ENCODE measurements around the gene ACADVL.
"Not testable (repeated sequence)": the region's sequence is repeated elsewhere in the genome, so short reads cannot be mapped to it uniquely, and the experiment has no call there.

Gene ACADVL

DNA sequence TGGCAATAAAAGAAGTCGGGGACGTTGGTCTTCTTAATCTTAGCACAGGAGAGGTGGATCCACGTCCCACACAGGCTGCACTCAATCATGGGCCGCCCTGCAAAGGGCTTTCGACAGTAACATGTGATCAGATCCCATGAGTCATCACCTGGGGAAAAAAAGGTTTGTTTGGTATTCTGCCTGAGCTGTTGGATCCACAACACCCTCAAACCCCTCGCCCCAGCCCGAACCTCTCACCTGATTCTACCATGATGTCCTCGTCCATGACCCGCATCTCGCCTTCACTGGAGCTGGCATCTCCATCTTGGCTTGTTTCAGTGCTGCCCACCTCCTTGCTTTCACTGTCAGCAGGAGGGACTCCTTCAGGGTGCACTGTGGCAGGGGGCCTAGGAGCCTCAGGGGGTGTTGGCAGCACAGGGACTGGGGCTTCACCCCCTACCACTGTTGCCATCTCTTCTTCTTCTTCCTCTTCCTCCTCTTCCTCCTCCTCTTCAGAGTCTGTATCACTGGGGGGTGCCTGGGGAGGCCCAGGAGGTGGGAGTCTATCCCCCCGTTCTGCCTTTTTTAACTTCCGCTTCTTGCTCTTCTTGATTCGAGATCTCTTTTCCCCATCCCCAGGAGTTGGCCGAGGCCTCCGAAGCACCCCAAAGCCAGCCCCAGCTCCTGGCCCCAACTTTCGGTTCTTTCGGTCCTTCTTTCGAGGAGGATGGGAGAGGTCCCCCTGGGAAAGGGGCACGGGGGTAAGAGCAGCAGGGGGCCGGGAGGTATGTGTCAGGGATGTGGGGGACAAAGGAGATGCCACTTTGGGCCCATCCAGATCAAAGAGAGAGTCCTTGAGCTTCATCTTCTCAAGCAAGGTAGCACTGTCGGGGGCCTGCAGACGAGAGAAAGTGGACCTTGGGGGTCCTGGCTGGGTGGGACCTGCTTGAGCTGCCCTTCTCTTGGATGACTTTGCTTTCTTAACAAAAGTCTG, 16.2 kb downstream of the ACADVL start:
- DNase-seq: no peak

DNA sequence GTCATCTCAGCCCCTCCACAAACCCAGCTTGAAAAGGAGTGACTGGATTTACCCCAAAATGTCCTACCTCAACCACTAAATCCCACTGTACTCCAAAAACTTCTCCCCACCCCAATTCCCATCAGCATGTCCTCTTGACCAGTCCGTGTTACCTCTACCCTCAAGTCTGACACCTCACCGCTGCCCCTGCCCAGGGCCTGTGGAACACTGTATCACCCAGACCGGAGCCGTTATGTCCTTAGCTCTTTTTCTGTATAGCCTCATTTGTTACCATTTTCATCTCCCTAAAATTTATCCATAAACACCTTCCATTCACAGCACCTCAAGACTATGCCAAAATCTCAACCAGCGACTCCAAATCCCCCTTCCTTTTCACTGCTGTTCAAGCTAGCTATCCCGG, 17.1 kb downstream of the ACADVL start:
- DNase-seq: no peak

DNA sequence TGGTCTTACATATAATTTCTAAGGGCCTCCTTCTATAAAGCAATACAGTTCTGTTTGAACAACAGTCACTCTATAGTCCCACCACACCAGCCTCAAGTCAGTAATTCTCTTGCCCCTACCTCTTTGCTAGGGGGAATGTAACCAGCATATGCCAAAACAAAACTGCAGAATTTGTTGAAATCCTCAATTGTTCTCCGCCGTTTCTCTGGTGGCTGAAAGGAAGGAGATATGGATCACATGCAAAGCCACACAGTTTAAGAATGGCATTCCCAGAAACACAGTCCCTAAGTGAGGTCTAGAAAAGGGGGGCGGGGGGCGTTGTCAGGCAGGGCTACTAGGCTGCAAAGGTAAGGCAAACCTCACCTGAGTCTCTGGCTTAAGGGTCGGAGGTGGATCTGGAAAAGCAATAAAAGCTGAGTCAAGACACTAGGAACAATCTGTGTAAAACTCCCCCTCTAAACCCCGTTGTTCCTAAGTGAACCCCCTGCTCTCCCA, 17.6 kb downstream of the ACADVL start:
- DNase-seq: no peak

DNA sequence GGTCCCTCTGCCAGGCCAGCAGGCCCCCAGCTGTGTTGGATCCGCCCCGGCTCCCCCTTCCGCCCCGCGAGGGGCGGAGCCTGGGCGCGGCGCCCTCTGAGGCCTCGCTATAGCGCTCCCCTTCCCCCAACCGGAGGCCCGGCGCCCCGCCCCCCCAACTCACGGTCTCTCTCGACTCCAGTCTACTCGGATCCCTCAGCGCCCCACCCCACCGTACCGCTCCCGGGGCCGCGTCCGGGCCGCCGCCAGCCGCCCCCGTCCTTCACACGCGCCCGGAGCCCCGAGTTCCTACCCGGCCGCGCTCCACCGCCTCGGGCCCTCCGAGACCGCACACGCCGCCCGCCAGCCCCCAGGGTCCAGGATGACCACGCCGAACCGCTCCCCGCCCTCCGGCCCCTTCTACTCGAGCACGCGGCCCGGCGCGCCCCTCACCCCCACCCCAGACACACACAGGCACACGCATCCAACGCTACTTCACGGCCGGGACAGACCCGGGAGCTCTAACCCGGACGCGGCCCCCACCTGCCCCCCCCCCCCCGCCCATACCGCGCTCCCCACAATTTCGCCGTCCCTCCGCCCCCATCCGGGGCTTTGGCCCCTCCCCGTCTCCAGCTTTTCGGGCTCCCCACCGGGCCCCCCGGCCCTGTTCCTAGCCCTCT, 18.2 kb downstream of the ACADVL start:
- DNase-seq: peak; percentile 92

DNA sequence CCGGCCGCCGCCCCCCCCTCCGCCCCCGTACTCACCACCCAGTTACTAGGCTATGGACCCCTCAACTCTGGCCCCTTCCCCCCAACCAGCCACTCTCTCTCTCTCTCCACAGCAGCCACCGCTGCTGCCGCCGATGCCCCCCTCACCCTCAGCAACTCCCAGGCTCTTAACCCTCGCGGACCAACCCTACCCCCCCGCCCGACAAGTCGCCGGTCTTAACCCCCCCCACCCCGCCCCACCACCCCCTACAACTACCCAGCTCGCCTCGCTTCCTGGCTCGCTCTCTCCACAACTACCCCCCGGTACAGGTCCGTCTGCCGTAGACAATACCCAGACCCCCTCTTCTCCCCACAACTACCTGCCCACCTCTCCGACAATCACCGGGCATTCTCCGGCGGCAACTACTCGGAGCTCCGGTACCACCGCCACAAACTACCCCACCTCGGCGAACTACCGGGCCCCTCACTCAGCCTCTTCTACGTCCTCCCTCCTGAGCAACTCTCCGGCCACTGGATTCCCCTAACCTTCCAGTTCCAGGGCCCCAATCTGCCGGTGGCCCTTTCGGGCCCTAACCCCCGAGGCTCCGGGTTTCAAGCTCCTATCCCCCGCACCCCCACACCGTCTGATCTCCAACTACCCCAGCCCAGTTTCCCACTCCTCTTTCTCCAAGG, 18.8 kb downstream of the ACADVL start:
- peak; percentile 78 for DNase-seq

DNA sequence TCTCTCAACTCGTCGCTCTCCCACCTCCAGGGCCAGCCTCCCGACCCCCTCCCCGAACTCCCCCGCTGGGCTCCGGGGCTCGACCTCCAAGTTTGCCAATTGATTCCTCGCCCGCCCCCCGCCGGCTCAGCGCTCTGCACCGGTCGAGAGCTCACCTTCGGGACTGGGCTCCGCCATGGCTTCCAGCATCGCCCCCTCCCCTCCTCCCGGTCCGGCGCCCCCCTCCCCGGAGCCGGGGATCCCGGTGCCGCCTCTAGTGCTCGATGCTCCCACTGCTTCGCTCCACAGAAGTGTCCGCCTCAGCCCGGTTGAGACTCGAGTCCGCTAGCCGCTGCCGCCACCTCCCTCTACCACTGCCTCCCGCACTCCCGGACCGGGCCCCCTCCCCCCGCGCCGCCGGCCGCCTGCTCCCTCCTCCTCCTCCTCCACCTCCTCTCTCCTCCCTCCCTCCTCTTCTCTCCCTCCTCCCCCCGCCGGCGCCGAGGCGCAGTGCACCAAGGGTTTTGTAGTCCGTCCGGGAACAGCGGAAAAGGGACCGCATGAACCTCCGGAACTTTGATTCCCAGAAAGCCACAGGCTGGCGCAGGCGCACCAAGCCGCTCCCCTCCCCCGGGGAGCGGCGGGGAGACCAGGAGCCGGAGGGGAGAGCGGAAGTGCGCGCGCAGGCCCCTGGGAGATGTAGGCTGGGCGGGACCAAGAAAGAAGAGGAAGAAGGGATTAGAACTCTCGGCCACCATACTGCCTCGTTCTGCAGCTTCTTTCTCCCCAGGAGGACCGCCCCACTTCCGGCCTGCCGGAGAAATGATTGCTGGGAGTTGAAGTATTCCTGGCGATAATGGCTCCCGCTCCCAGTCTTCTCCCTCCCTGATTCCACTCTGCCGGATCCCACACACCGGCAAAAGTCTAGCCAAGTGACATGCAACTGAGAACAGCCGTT, 19.6 kb downstream of the ACADVL start, which contains the start of gene PHF23:
TSS of gene PHF23 (minus strand) at position 367 of the 937 bp plus-strand sequence. CDS start at position 189, 178 bp downstream.
- DNase-seq: peak; percentile 97

DNA sequence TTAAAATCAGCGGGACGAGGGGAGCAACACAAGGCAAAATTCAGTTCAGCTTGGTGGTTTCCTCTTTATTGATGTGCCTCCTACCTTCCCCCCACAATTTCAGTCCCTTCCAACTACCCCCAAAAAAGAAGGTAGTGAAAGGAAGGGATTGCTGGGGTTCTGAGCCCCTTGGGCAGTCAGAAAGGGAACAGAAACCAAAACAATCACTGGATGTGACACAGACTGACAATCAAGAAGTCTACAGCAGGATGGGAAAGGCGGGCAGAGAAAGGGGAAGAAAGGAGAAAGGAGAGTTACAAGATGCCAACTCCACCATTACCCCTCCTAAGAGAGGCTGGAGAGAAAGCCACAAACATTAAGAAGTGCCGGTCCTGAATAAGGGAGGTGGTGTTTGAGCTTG, 20.6 kb downstream of the ACADVL start:
- DNase-seq: no peak

DNA sequence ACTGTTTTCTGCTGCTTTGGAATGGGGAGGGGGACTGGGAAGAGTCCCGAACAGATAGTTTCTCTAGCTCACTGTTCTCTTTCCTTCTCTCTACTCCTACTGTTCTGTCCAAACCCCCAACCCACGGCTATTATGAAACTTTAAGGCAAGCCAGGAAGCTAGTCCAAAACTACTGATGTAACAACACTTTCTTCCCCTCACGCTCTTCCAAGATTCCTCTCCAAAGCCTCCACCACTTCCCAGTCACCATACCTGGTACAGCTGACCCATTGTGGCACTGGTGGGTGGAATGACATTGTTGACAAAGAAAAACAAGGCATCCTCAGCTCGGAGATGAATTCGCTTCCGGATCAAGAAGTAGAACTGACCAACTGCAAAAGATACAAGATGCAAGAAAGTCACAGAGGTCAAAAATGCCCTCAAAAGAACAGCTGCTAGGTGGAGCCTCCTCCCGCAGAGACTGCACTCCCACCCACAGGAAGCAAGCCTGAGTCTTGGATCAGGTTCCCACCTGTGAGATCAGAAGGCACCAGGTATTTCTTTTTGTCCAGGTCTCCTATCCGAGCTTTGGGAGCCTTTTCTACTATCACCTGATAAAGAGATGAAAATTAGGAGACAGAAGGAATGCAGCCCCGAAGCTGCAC, 21.5 kb downstream of the ACADVL start:
- no peak for DNase-seq

DNA sequence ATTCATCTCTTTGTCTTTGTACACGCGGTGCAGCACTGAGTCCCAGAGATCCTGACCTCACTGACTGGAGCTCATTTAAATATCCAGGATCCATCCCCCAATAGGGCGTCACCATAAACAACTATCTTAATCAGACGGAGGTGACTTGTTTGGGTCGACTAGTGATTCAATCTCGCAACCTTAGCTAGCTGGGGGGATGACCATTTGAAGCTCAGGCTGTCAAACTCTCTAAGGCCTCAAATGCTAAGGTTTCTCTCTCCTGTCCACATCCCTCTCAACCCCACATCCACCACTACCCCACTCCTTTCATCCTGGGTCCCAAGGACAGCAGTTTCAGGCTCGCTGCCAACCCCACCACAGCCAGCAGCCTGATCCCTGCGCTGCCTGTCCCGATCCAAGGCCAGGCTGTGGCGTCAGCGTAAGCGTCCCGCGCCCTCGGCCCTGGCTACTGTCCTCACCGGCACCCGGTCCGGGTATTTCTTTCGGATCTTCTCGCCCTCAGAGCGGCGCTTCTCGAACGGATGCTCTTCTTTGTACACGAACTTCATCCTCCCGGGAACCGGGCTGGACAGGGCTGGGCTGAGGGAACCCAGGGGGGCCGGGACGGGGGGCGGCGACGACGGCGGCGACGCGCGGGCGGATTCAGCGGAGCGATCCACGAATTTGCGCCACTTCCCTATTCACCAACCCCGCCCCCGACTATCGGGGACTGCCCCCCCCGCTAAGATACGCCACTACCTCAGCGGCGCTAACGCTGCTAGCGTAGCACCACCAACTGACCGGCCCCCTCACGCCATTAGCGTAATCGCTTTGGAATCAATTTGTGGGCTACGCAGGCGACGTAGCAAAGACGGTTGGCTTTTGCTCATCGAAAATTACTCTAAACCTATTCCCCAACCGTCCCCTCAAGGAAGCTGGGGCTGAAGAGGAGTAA, 22.3 kb downstream of the ACADVL start, which contains the start of gene GABARAP:
TSS of gene GABARAP (minus strand) at position 667 of the 934 bp plus-strand sequence. CDS start at position 548, 119 bp downstream.
- peak; percentile 99 for DNase-seq

DNA sequence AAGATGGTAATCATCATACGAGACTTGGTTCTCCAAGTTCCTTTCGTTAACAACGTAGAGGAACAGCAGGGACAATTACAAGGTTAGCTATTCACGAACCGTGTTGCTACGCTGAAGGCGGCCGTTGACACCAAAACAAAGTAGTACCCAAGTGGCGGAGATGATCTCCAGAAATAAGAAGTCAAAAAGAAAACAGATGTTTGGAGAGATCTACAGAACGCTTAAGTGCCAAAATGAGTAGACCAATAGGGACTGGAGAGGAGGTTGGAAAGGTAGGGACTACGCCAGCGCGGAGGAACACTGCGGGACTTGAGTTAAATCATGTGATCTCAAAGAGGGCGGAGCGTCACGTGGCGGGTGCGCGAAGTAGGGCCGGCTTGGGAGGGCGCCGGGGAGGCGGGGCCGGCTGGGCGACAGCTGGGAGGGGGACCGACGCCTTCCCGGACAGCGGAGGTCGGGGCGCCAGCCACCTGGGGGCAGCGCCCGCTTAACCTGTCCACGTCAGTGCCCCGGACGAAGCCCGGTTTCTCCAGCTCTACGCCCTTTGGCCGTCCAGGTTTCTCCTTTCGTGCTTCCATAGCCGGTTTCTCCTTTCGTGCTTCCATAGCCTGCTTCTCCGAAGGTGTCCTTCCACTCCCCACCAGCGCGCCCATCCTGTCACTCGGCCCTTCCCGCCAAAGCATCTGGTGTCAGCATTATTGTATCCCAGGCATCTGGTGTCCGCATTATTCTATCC, 23.1 kb downstream of the ACADVL start:
- peak; percentile 96 for DNase-seq

DNA sequence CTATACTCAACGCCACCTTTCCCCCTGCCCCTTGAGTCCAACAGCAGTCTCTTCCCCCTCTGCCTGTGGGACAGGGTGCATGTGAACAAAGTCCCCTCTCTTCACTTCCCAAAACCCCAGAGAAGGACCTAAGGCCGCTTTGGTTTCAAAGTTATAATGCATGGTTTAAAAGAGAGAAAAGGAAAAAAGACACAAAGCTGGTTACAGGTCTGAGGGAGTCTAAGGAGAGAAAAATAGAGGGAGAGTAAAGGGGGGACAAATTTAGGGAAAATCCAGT, 23.7 kb downstream of the ACADVL start:
- no peak for DNase-seq

DNA sequence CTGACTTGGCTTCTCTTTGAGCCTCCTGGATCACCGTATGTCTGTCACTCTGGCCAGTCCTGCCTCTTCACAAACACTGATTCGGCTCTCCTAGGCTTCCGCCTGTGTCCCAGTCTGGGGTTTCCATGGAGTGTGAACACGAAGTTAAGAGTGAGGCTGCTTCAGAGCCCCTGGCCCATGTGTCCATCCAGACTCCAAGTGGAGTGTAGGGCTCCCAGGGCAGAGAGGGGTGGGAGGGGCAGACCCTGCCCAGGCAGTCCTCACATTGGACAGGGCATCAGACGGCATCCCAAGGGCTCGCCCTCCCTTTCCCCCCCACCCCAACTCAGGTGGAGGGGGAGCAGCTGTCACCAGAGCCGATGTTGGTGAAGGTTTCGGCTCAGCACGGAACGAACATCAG, 24.1 kb downstream of the ACADVL start:
- DNase-seq: not testable (repeated sequence)

DNA sequence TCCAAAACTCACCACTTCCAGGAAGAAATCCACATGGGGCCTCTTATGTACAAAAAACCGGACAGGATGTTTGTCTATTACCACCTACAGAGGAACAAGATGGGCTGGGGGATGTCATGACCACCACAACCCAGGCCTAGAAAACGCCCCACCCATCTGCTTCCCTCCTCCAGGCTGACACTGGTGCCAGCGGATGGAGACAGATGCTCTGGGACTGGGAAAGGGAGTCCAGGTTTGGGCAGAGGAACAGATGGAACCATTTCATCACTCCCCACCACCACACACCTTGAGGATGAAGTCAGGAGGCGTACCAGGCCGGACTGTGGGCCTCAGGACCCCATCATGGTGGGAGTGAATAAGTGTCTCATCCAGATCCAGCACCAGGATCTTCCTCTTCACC, 27.0 kb downstream of the ACADVL start:
- no peak for DNase-seq

DNA sequence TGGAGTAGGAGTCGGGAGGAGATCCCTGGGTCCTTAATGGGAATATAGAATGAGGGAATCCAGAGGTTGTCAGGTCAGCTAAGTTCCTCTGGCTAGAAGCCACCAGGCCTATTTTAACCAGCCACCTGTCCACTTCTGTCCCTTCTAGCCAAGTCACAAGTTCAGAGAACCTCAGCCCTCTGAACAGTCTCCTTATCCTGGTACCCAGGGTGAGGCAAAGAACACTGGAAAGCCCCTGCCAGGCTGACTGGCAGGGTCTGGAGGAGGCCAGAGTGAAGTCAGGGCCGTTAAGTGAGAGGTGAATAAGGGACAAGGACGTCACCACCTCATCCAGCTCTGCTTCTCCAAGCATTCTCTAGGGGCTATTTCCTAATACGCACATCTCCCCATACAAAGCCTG, 29.1 kb downstream of the ACADVL start:
- DNase-seq: no peak

DNA sequence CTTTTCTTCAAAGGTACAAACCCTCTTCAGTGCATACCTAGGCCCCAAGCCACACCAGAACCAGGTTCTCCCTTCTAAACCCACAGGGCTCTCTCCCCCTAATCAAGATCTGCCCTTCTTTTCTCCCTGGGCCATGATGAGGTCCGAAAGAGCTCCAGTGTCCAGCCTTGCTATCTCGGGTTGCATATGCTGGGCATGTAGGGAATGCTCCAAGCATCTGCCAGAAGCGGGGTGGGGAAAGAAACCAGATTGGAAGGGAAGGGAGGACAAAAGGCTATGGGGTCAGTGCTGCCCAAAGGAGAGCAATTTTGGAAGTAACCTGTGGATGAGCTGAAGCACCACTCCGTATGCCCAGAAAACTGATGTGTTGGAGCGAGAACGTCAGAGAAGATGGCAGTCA, 29.5 kb downstream of the ACADVL start:
- DNase-seq: no peak

DNA sequence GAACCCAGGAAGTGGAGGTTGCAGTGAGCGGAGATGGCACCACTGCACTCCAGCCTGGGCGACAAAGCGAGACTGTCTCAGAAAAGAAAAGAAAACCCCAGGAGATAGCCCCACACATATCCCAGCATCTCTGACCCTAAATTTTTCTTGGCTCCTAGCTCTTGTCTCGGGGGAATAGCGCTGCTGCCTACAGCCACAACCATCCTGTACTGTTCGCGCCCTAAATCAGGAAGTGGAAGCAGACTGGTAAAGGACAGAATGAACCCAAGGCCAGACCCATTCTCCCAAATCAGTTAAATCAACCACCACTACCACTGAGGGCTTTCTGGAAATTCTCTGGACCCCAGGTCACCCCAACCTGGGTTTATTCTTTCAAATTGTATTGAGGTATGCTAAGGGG, 30.1 kb downstream of the ACADVL start:
- no peak for DNase-seq

DNA sequence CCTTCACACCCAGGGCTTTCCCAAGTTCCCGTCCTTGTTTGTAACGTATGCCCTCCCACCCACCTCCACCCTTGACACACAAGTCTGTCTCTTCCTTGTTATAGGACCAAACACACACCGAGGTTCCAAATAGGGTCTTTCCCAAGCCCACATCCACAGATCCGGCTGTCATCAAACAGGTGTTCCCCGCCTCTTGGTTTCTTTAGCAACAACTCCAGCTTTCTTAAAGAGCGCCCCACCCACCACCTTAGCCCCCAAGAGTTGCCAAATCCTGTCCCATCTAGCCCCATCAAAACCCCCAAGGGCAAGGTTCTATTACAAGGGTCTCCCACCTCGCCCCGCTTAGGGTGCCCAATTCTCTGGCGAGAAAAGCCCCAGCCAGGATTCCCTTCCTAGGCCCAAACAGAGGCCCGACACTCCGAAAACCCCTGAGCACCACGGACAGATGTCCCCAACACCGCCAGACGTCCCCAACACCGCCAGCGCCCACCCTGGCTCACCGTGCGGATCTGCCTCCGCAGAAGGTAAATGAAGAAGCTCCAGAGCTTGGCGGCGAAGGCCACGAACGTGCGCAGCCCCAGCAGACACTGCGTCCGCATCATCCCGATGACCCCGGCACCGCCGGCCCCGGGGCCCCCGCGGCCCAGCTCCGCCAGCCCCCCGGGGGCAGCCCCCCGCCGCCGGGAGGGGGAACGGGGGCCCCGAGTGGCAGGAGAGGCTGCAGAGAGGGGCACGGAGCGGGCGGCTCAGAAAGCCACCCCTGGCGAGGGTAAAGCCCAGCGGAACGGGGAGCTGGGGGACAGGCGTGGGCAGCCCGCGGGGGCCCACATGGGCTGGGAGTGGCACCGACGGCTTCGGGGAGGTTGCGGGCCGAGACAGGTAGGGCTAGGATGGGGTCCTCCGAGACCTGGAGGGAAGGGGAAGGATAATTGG, 31.2 kb downstream of the ACADVL start:
- no peak for DNase-seq

DNA sequence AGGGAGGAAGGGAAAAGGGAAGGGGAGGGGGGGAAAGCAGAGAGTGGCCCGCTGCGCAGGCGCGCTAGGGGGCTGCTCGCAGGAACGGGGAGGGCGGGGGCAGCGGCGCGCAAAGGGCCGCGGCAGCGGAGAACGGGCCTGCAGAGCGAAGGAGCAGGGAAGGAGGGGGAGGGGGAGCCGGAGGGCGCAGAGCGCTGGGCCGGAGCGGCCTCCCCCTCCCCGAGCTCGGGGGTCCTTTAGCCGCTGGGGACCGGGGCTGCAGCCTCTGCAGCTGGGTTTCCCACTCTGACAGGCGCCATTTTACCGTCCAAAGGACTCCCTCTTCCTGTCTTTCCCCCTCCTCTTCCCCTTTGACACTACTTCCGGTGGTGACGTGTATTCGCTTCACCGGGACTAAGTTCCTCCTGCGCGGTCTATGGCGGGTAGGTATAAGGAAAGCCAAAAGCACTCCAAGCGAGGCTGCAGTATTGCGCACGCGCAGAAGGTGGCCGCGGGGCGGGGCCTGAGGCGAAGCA, 32.0 kb downstream of the ACADVL start, which contains the start of gene CTDNEP1:
TSS of gene CTDNEP1 (minus strand) at position 74 of the 515 bp plus-strand sequence. CDS start 438 bp downstream, outside the sequence.
- DNase-seq: peak; percentile 100

Data from activated CD8-positive, alpha-beta memory T cell treated with anti-CD3 and anti-CD28 coated beads for 24 hours (primary cell).